Measurements from ENCODE around the gene GCNT3. TPM values are rescaled to one million over a fixed set of nuclear protein-coding genes. Genes with fewer than 3 reads are reported as not detected.
A peak's percentile ranks its signal among the peaks of the same experiment; 100 is the strongest.

The GCNT3 gene
- total RNA-seq (not detected), polyA plus RNA-seq (not detected), total RNA-seq (0 to 0.07 (median 0) reads per million in 6 experiments)

- Mint-ChIP-seq H3K9me3 (peaks cover 0 to 8% (median 2%) of the 10 kb centered on the region in 9 donors), H3K27me3 (peaks cover 2 to 27% (median 8%) of the 10 kb centered on the region in 5 donors), H3K4me3 (no peak within 1 kb of the TSS), H3K36me3 (peaks cover 0 to 5% (median 3%) of the 10 kb centered on the region in 3 donors), H3K4me1 (peaks cover 5 to 21% (median 9%) of the 10 kb centered on the region in 4 donors), H3K27ac (peak within 1 kb of the TSS in 2 of 10 donors; percentile 15 to 44)
- ATAC-seq (no peak), DNase-seq (no peak)
- POLR2A ChIA-PET = no interaction called here
Observed at GRCh38 chr15:59611276-59612260, at the start of gene GCNT3. Gene GCNT3, plus strand, starts transcription at chr15:59611783. Its CDS starts 6,456 bp downstream, at chr15:59618239.

- no peak overlapping the region for H3K27ac Mint-ChIP-seq
- H3K9me3 Mint-ChIP-seq = peaks cover 0 to 4% (median 0%) of the 10 kb centered on the region in 9 donors
- H3K36me3 Mint-ChIP-seq = no peaks in the 10 kb centered on the region
- no peaks in the 10 kb centered on the region for H3K4me1 Mint-ChIP-seq
- H3K4me3 Mint-ChIP-seq = no peak overlapping the region
- ATAC-seq (no peak), DNase-seq (no peak)
- POLR2A ChIA-PET = no interaction called here
- H3K27me3 Mint-ChIP-seq = peaks cover 0 to 4% (median 0%) of the 10 kb centered on the region in 5 donors
Observed at GRCh38 chr15:59562448-59563186, 49.0 kb upstream of the GCNT3 start.

- Mint-ChIP-seq H3K27me3 (peaks cover 0 to 4% (median 2%) of the 10 kb centered on the region in 5 donors), H3K4me1 (no peaks in the 10 kb centered on the region), H3K27ac (no peak overlapping the region), H3K4me3 (no peak overlapping the region), H3K36me3 (no peaks in the 10 kb centered on the region), H3K9me3 (peaks cover 0 to 4% (median 0%) of the 10 kb centered on the region in 9 donors)
- no peak for DNase-seq
- no peak for ATAC-seq
- POLR2A ChIA-PET = no interaction called here
Observed at GRCh38 chr15:59565299-59565698, 46.3 kb upstream of the GCNT3 start.

- POLR2A ChIA-PET = no interaction called here
Observed at GRCh38 chr15:59567324-59567723, 44.3 kb upstream of the GCNT3 start.

GRCh38 chr15:59569477-59569876 lies 42.1 kb upstream of the GCNT3 start:
- Mint-ChIP-seq H3K27ac (no peak overlapping the region), H3K4me1 (no peaks in the 10 kb centered on the region), H3K27me3 (peaks cover 0 to 10% (median 2%) of the 10 kb centered on the region in 5 donors), H3K9me3 (peaks cover 0 to 4% (median 0%) of the 10 kb centered on the region in 9 donors), H3K36me3 (no peaks in the 10 kb centered on the region), H3K4me3 (no peak overlapping the region)
- POLR2A ChIA-PET = no interaction called here
- DNase-seq (no peak), ATAC-seq (no peak)

More at GRCh38 chr15:59567324-59567723, 44.3 kb upstream of the GCNT3 start:
- ATAC-seq = no peak
- Mint-ChIP-seq H3K9me3 (peaks cover 0 to 4% (median 0%) of the 10 kb centered on the region in 9 donors), H3K27me3 (peaks cover 0 to 7% (median 2%) of the 10 kb centered on the region in 5 donors), H3K27ac (no peak overlapping the region), H3K4me3 (no peak overlapping the region), H3K36me3 (no peaks in the 10 kb centered on the region), H3K4me1 (no peaks in the 10 kb centered on the region)
- DNase-seq = no peak

- H3K9me3 Mint-ChIP-seq = peaks cover 0 to 3% (median 0%) of the 10 kb centered on the region in 9 donors
- H3K27ac Mint-ChIP-seq = no peak overlapping the region
- POLR2A ChIA-PET = no interaction called here
- DNase-seq (no peak), ATAC-seq (no peak)
- no peaks in the 10 kb centered on the region for H3K36me3 Mint-ChIP-seq
- peaks cover 0 to 9% (median 2%) of the 10 kb centered on the region in 5 donors for H3K27me3 Mint-ChIP-seq
- no peaks in the 10 kb centered on the region for H3K4me1 Mint-ChIP-seq
- no peak overlapping the region for H3K4me3 Mint-ChIP-seq
Observed at GRCh38 chr15:59570315-59570714, 41.3 kb upstream of the GCNT3 start.

- POLR2A ChIA-PET = interaction anchor here (0.6 kb wide), 1 partner anchor 46 kb away, joined by 5 read pairs; no protein-coding TSS in a partner anchor
- Mint-ChIP-seq H3K36me3 (no peaks in the 10 kb centered on the region), H3K4me1 (no peaks in the 10 kb centered on the region), H3K27ac (no peak overlapping the region), H3K4me3 (no peak overlapping the region), H3K27me3 (peaks cover 0 to 6% (median 2%) of the 10 kb centered on the region in 5 donors), H3K9me3 (no peaks in the 10 kb centered on the region)
- ATAC-seq = no peak
- no peak for DNase-seq
Observed at GRCh38 chr15:59571606-59572005, 40.0 kb upstream of the GCNT3 start.

GRCh38 chr15:59583088-59583487 lies 28.5 kb upstream of the GCNT3 start:
- ATAC-seq = no peak
- no peak overlapping the region for H3K27ac Mint-ChIP-seq
- H3K4me3 Mint-ChIP-seq = no peak overlapping the region
- POLR2A ChIA-PET = no interaction called here
- no peaks in the 10 kb centered on the region for H3K9me3 Mint-ChIP-seq
- peaks cover 0 to 5% (median 0%) of the 10 kb centered on the region in 3 donors for H3K36me3 Mint-ChIP-seq
- H3K27me3 Mint-ChIP-seq = peaks cover 0 to 11% (median 7%) of the 10 kb centered on the region in 5 donors
- no peak for DNase-seq
- no peaks in the 10 kb centered on the region for H3K4me1 Mint-ChIP-seq

GRCh38 chr15:59587085-59587826 lies 24.3 kb upstream of the GCNT3 start:
- no peak for DNase-seq
- no peak overlapping the region for H3K4me3 Mint-ChIP-seq
- H3K9me3 Mint-ChIP-seq = no peaks in the 10 kb centered on the region
- H3K27ac Mint-ChIP-seq = no peak overlapping the region
- POLR2A ChIA-PET = no interaction called here
- ATAC-seq = no peak
- peaks cover 3 to 12% (median 9%) of the 10 kb centered on the region in 4 donors for H3K4me1 Mint-ChIP-seq
- H3K36me3 Mint-ChIP-seq = no peaks in the 10 kb centered on the region
- peaks cover 0 to 9% (median 4%) of the 10 kb centered on the region in 5 donors for H3K27me3 Mint-ChIP-seq

GRCh38 chr15:59590027-59590426 lies 21.6 kb upstream of the GCNT3 start:
- Mint-ChIP-seq H3K27me3 (peaks cover 0 to 8% (median 4%) of the 10 kb centered on the region in 5 donors), H3K36me3 (no peaks in the 10 kb centered on the region), H3K9me3 (no peaks in the 10 kb centered on the region), H3K4me1 (peaks cover 3 to 12% (median 9%) of the 10 kb centered on the region in 4 donors), H3K27ac (no peak overlapping the region), H3K4me3 (peak overlapping the region in 1 of 10 donors; percentile 52)
- no peak for ATAC-seq
- POLR2A ChIA-PET = no interaction called here
- DNase-seq = no peak

GRCh38 chr15:59591356-59591755 lies 20.2 kb upstream of the GCNT3 start:
- DNase-seq (no peak), ATAC-seq (no peak)
- Mint-ChIP-seq H3K27ac (no peak overlapping the region), H3K27me3 (peaks cover 0 to 8% (median 4%) of the 10 kb centered on the region in 5 donors), H3K36me3 (no peaks in the 10 kb centered on the region), H3K4me1 (peaks cover 3 to 12% (median 9%) of the 10 kb centered on the region in 4 donors), H3K4me3 (no peak overlapping the region), H3K9me3 (no peaks in the 10 kb centered on the region)
- POLR2A ChIA-PET = no interaction called here

GRCh38 chr15:59594493-59594942 lies 17.1 kb upstream of the GCNT3 start:
- POLR2A ChIA-PET = no interaction called here

More at GRCh38 chr15:59594493-59594942, 17.1 kb upstream of the GCNT3 start:
- no peak overlapping the region for H3K27ac Mint-ChIP-seq
- H3K4me1 Mint-ChIP-seq = peaks cover 3 to 12% (median 9%) of the 10 kb centered on the region in 4 donors
- DNase-seq = no peak
- no peak for ATAC-seq
- H3K9me3 Mint-ChIP-seq = peaks cover 0 to under 1% (median 0%) of the 10 kb centered on the region in 9 donors
- peaks cover 1 to 12% (median 3%) of the 10 kb centered on the region in 5 donors for H3K27me3 Mint-ChIP-seq
- no peak overlapping the region for H3K4me3 Mint-ChIP-seq
- H3K36me3 Mint-ChIP-seq = no peaks in the 10 kb centered on the region
